Common myeloid progenitor, CD34-positive (primary cell): ENCODE measurements around the gene PRSS36.

Source experiments
- CTCF ChIA-PET: fragments of 350-600 bp; sonication (Branson Sonifier 250); formaldehyde crosslinking; loops from one replicate; lab custom pipeline; 2021; ENCODE audit warnings: antibody characterized with exemption; lab: Charles Lee
- POLR2A ChIA-PET: fragments of 350-600 bp; sonication (Branson Sonifier 250); formaldehyde crosslinking; loops from one replicate; lab custom pipeline; 2021; ENCODE audit warnings: antibody characterized with exemption; lab: Charles Lee
- DNase-seq, 3 donors: peaks; one replicate each; pipeline versions ENCODE4 v3.0.0 to v3.0.0-alpha.2; 2013
- H3K27ac ChIP-seq, 2 experiments: 1 replicate in 1 of 2; 2 replicates in 1 of 2; pipeline ENCODE4 v1.7.0; 2013; ENCODE audit warnings: inconsistent platforms in 2 of 2, low read length in 2 of 2, mild to moderate bottlenecking in 2 of 2, low read depth in 1 of 2, moderate library complexity in 1 of 2; ENCODE audit not compliant: severe bottlenecking in 2 of 2, insufficient read depth in 1 of 2, poor library complexity in 1 of 2
- H3K27me3 ChIP-seq, 5 experiments: replicated peaks in 2 of 5; 1 replicate in 3 of 5; 2 replicates in 2 of 5; pipeline versions ENCODE4 v1.6.1 to v1.7.0; 2013; ENCODE audit warnings: low read length in 4 of 5, mild to moderate bottlenecking in 2 of 5, moderate library complexity in 2 of 5, inconsistent platforms in 1 of 5; ENCODE audit not compliant: insufficient read depth in 5 of 5, control insufficient read depth in 4 of 5
- H3K36me3 ChIP-seq, 4 experiments: 1 replicate in 2 of 4; 2 replicates in 2 of 4; pipeline versions ENCODE4 v1.6.1 to v1.7.0; 2013; ENCODE audit warnings: low read length in 3 of 4, control low read depth in 1 of 4, mild to moderate bottlenecking in 1 of 4; ENCODE audit not compliant: control insufficient read depth in 4 of 4, insufficient read depth in 4 of 4
- H3K4me1 ChIP-seq, 4 experiments: 1 replicate in 3 of 4; 2 replicates in 1 of 4; pipeline versions ENCODE4 v1.6.1 to v1.7.1; 2013; ENCODE audit warnings: low read length in 3 of 4, mild to moderate bottlenecking in 3 of 4, control low read depth in 1 of 4, inconsistent platforms in 1 of 4, moderate library complexity in 1 of 4; ENCODE audit not compliant: control insufficient read depth in 4 of 4, insufficient read depth in 4 of 4; ENCODE audit errors: control extremely low read depth in 1 of 4
- H3K4me3 ChIP-seq, 7 experiments: 1 replicate in 4 of 7; 2 replicates in 3 of 7; pipeline versions ENCODE4 v1.5.1 to v1.7.0; 2013; ENCODE audit warnings: mild to moderate bottlenecking in 7 of 7, low read length in 6 of 7, moderate library complexity in 6 of 7, inconsistent platforms in 2 of 7, low read depth in 2 of 7, control low read depth in 1 of 7; ENCODE audit not compliant: insufficient read depth in 4 of 7, control insufficient read depth in 1 of 7; ENCODE audit errors: extremely low read depth in 1 of 7
- H3K9me3 ChIP-seq, 5 experiments: 1 replicate in 4 of 5; 2 replicates in 1 of 5; pipeline versions ENCODE4 v1.6.1 to v1.7.1; 2013; ENCODE audit warnings: low read length in 4 of 5, mild to moderate bottlenecking in 2 of 5, inconsistent platforms in 1 of 5, low read depth in 1 of 5, moderate library complexity in 1 of 5; ENCODE audit not compliant: control insufficient read depth in 4 of 5, insufficient read depth in 2 of 5; ENCODE audit errors: control extremely low read depth in 1 of 5
- WGBS: methylation state at CpG from one replicate; pipeline ENCODE4 v1.1.5; 2013; ENCODE audit not compliant: insufficient coverage; 5-methylcytosine and 5-hydroxymethylcytosine counted together

PRSS36 gene

GRCh38 chr16:31132303-31132979 lies 17.4 kb downstream of the PRSS36 start:
- WGBS = 90% methylated on average over 14 of the region's 20 CpGs
- Histone ChIP-seq H3K9me3 (no peaks in the 10 kb centered on the region), H3K27ac (no peak overlapping the region), H3K4me1 (peaks cover 6 to 32% (median 31%) of the 10 kb centered on the region in 4 experiments), H3K27me3 (no peaks in the 10 kb centered on the region), H3K36me3 (peaks cover 0 to 32% (median 16%) of the 10 kb centered on the region in 4 experiments), H3K4me3 (no peak overlapping the region)
- ChIA-PET CTCF (interaction anchor here (0.6 to 9.6 kb wide), 5 partner anchors 9 to 38 kb away, joined by 3 to 123 read pairs (median 3); partner anchors contain the start of gene VKORC1), POLR2A (interaction anchor here (1.6 kb wide), 1 partner anchor 15 kb away, joined by 4 read pairs; the partner anchor contains the start of gene KAT8)
- no peak for DNase-seq

- H3K36me3 ChIP-seq = peaks cover 0 to 38% (median 18%) of the 10 kb centered on the region in 4 experiments
- H3K4me3 ChIP-seq = no peak overlapping the region
- WGBS = 89% methylated on average over 5 of the region's 5 CpGs
- H3K9me3 ChIP-seq = no peaks in the 10 kb centered on the region
- CTCF ChIA-PET = interaction anchor here (0.8 to 9.6 kb wide), 3 partner anchors 9 to 37 kb away, joined by 3 to 123 read pairs (median 3); partner anchors contain the start of gene VKORC1
- H3K4me1 ChIP-seq = peaks cover 6 to 38% (median 37%) of the 10 kb centered on the region in 4 experiments
- H3K27ac ChIP-seq = no peak overlapping the region
- H3K27me3 ChIP-seq = no peaks in the 10 kb centered on the region
- no peak for DNase-seq
- POLR2A ChIA-PET = interaction anchor here (1.6 kb wide), 1 partner anchor 14 kb away, joined by 4 read pairs; the partner anchor contains the start of gene KAT8
Observed at GRCh38 chr16:31131841-31132271, 18.0 kb downstream of the PRSS36 start.

DNA sequence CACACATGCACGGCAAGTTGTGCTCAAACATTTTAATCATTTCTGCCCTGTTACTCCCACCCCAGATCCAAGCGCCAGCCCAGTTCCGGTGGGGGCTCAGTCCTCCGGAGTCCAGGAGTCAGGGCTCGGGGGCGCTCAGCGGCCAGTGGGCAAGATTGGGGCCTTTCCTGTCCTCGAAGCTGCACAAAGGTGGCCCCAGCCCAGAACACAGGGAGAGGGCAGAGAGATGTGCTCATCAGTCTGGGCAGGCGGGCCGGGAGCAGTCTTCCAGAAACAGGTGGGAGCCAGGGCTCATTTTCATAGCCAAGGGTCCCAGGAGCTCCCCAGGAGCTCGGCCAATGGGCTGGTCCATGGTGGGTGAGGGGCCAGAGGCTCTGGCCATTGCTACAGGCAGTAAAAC lies 18.4 kb downstream of the PRSS36 start:
- Histone ChIP-seq H3K36me3 (peaks cover 0 to 41% (median 18%) of the 10 kb centered on the region in 4 experiments), H3K4me1 (peaks cover 6 to 43% (median 41%) of the 10 kb centered on the region in 4 experiments), H3K9me3 (no peaks in the 10 kb centered on the region), H3K27me3 (no peaks in the 10 kb centered on the region), H3K27ac (no peak overlapping the region), H3K4me3 (no peak overlapping the region)
- 97% methylated on average over 10 of the region's 11 CpGs for WGBS
- CTCF ChIA-PET = interaction anchor here (0.8 to 9.6 kb wide), 4 partner anchors 8 to 55 kb away, joined by 3 to 123 read pairs (median 3); partner anchors contain the start of gene VKORC1
- DNase-seq = no peak
- POLR2A ChIA-PET = interaction anchor here (1.6 kb wide), 1 partner anchor 14 kb away, joined by 4 read pairs; the partner anchor contains the start of gene KAT8

- Histone ChIP-seq H3K4me1 (peaks cover 6 to 47% (median 46%) of the 10 kb centered on the region in 4 experiments), H3K9me3 (no peaks in the 10 kb centered on the region), H3K36me3 (peaks cover 0 to 44% (median 18%) of the 10 kb centered on the region in 4 experiments), H3K27me3 (no peaks in the 10 kb centered on the region), H3K4me3 (no peak overlapping the region), H3K27ac (no peak overlapping the region)
- ChIA-PET CTCF (interaction anchor here (0.7 to 9.6 kb wide), 5 partner anchors 11 to 54 kb away, joined by 3 to 123 read pairs (median 3); partner anchors contain the start of genes FUS, KAT8 and VKORC1), POLR2A (interaction anchor here (1.6 to 3.1 kb wide), 3 partner anchors 12 to 13 kb away, joined by 4 to 22 read pairs (median 18); partner anchors contain the start of gene KAT8)
- WGBS = 100% methylated on average over 3 of the region's 6 CpGs
- no peak for DNase-seq
Observed at GRCh38 chr16:31130899-31131298, 19.0 kb downstream of the PRSS36 start.

DNA sequence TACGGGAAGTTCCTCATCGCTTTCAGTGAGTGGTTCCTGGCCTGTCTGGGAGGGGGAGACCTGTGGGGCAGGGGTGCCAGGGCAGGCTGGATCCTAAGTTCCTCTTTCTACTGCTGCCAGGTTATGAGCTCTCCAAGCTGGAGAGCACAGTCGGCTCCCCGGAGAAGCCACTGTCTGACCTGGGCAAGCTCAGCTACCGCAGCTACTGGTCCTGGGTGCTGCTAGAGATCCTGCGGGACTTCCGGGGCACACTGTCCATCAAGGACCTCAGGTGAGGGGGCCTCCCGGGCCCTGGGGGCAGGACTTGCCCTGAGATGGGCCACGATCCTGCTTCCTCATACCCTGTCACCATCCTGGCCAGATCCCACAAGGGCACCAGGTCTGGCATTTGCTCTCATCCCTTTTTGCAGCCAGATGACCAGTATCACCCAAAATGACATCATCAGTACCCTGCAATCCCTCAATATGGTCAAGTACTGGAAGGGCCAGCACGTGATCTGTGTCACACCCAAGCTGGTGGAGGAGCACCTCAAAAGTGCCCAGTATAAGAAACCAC lies 19.5 kb downstream of the PRSS36 start:
- WGBS = 63% methylated on average over 8 of the region's 10 CpGs
- H3K4me3 ChIP-seq = no peak overlapping the region
- POLR2A ChIA-PET = interaction anchor here (2.8 to 3.1 kb wide), 2 partner anchors 12 to 13 kb away, joined by 18 to 22 read pairs; partner anchors contain the start of gene KAT8
- no peaks in the 10 kb centered on the region for H3K9me3 ChIP-seq
- DNase-seq = peak; percentile 54 to 83 (median 82)
- no peaks in the 10 kb centered on the region for H3K27me3 ChIP-seq
- CTCF ChIA-PET = interaction anchor here (0.7 to 9.6 kb wide), 6 partner anchors 11 to 146 kb away, joined by 3 to 123 read pairs (median 5); partner anchors contain the start of genes FUS, HSD3B7, KAT8 and VKORC1
- peak overlapping the region in 1 of 2 experiments; percentile 25 for H3K27ac ChIP-seq
- H3K36me3 ChIP-seq = peaks cover 0 to 44% (median 20%) of the 10 kb centered on the region in 4 experiments
- H3K4me1 ChIP-seq = peaks cover 6 to 52% (median 49%) of the 10 kb centered on the region in 4 experiments

- Histone ChIP-seq H3K4me3 (peak overlapping the region in 3 of 7 experiments; percentile 13 to 31 (median 30)), H3K4me1 (peaks cover 6 to 57% (median 49%) of the 10 kb centered on the region in 4 experiments), H3K36me3 (peaks cover 0 to 44% (median 22%) of the 10 kb centered on the region in 4 experiments), H3K27me3 (no peaks in the 10 kb centered on the region), H3K27ac (peak overlapping the region; percentile 93 to 97), H3K9me3 (no peaks in the 10 kb centered on the region)
- WGBS = 39% methylated on average over 26 of the region's 29 CpGs
- peak in 1 of 3 donors; percentile 32 for DNase-seq
- ChIA-PET CTCF (interaction anchor here (0.7 to 9.6 kb wide), 4 partner anchors 10 to 145 kb away, joined by 3 to 123 read pairs (median 22); partner anchors contain the start of genes FUS, HSD3B7 and KAT8), POLR2A (interaction anchor here (0.6 to 3.1 kb wide), 3 partner anchors 12 to 1115 kb away, joined by 10 to 22 read pairs (median 18); partner anchors contain the start of gene KAT8)
Observed at GRCh38 chr16:31129568-31130335, 20.1 kb downstream of the PRSS36 start.
